IgD-negative memory B cell (primary cell): ENCODE data around the gene P3H2. TPM values are rescaled to one million over a fixed set of nuclear protein-coding genes. Genes with fewer than 3 reads are reported as not detected.

Source experiments
- H3K27ac Mint-ChIP-seq, 3 donors: one replicate each; pipeline ENCODE4 v1.8.0; 2020 to 2022; ENCODE audit warnings: mild to moderate bottlenecking in 3 of 3, mixed read lengths in 3 of 3, moderate library complexity in 1 of 3
- H3K27me3 Mint-ChIP-seq: one replicate; pipeline ENCODE4 v1.8.0; 2021; ENCODE audit warnings: mixed read lengths
- H3K36me3 Mint-ChIP-seq: one replicate; pipeline ENCODE4 v1.8.0; 2020; ENCODE audit warnings: mild to moderate bottlenecking, mixed read lengths
- H3K4me1 Mint-ChIP-seq, 3 donors: one replicate each; pipeline ENCODE4 v1.8.0; 2020 to 2022; ENCODE audit warnings: mixed read lengths in 3 of 3, mild to moderate bottlenecking in 1 of 3
- H3K4me3 Mint-ChIP-seq, 4 donors: one replicate each; pipeline ENCODE4 v1.8.0; 2020 to 2022; ENCODE audit warnings: mild to moderate bottlenecking in 4 of 4, mixed read lengths in 4 of 4, moderate library complexity in 3 of 4
- H3K9me3 Mint-ChIP-seq, 3 donors: one replicate each; pipeline ENCODE4 v1.8.0; 2020 to 2021; ENCODE audit warnings: mixed read lengths in 3 of 3, mild to moderate bottlenecking in 1 of 3
- polyA plus RNA-seq: library from polyadenylated mRNA; unstranded; fragments of 300-500 nt; fragmentation: Illumina TruSeq; gene quantifications from one replicate; pipeline ENCODE4 v1.2.3, GENCODE V29; 2021

The P3H2 gene
- polyA plus RNA-seq, 1 donor from 2014 or later, result not detected

DNA sequence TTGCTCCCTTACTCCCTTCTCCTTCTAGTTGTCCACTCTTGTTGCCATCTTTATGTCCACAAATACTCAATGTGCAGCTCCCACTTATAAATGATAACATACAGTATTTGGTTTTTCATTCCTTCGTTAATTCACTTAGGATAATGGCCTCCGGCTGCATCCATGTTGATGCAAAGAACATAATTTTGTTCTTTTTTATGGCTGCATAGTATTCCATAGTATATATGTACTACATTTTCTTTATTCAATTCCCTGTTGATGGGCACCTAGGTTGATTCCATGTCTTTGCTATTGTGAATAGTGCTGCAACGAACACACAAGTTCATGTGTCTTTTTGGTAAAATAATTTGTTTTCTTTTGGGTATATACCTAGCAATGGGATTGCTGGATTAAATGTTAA, 21.3 kb upstream of the P3H2 start:
- Mint-ChIP-seq H3K27me3 (no peaks in the 10 kb centered on the region), H3K4me3 (no peak overlapping the region), H3K36me3 (no peaks in the 10 kb centered on the region), H3K9me3 (peaks cover 0 to 4% (median 2%) of the 10 kb centered on the region in 3 donors), H3K4me1 (no peaks in the 10 kb centered on the region), H3K27ac (no peak overlapping the region)

DNA sequence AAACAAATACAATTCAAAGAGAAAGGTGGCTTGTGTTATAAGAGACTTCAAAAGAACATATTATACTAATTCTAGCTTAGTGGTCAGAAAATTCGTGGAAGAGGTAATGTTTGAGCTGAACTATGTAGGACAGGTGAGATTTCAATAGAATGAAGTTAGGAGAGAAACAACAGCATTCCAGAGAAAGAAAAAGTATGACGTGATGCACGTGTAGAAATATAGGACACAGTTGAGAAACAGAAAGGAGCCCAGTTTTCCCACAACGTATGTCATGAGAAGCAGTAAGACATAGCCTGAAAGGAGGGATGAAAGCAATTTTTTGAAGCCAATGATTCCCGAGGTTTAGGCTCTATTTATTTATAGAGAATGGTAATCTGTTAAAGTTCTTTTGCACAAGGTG, 18.7 kb upstream of the P3H2 start:
- Mint-ChIP-seq H3K4me1 (no peaks in the 10 kb centered on the region), H3K27me3 (no peaks in the 10 kb centered on the region), H3K36me3 (no peaks in the 10 kb centered on the region), H3K9me3 (peaks cover 3 to 4% (median 4%) of the 10 kb centered on the region in 3 donors), H3K4me3 (no peak overlapping the region), H3K27ac (no peak overlapping the region)

DNA sequence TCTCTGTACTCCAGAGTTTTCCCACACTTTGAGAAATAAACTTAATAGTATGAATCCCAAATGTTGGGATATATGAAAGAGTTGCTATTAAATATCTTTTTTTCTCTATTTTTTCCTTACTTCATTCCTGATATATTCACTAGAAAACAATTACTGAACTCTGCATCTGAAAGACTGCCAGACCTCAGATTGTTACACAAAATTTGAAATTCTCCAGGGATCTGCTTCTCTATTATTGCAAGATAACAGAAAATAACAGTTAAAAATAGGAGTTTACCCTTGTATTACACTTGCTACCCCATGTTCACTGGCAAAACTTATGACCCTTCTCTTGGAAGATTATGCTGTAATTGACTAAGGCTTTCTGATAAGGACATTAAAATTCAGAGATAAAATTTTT, 11.7 kb upstream of the P3H2 start:
- H3K4me3 Mint-ChIP-seq, result no peak overlapping the region
- peaks cover 1% of the 10 kb centered on the region for H3K27me3 Mint-ChIP-seq
- peaks cover 2% of the 10 kb centered on the region for H3K36me3 Mint-ChIP-seq
- peaks cover 0 to 5% (median 4%) of the 10 kb centered on the region in 3 donors for H3K9me3 Mint-ChIP-seq
- H3K27ac Mint-ChIP-seq, result no peak overlapping the region
- no peaks in the 10 kb centered on the region for H3K4me1 Mint-ChIP-seq

DNA sequence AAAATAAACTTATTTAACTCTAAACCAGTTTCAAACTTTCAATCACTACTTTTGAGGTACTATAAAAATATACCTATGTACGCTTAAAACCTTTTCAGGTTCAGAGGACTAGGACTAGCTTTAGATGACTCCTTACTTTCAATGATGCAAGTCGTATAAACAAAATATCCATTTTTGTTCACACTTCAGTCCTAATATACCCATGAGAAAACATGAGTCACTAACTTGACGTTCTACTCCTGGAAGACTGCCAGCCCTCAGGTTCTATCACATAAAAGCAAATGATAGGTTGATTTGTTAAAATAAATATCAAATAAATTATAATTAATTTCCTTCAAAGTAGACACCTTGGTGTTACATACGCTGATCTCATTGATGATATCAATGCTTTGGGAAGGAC, 10.6 kb upstream of the P3H2 start:
- Mint-ChIP-seq H3K9me3 (peaks cover 0 to 5% (median 4%) of the 10 kb centered on the region in 3 donors), H3K4me1 (no peaks in the 10 kb centered on the region), H3K27me3 (peaks cover 1% of the 10 kb centered on the region), H3K36me3 (peaks cover 2% of the 10 kb centered on the region), H3K4me3 (no peak overlapping the region), H3K27ac (no peak overlapping the region)

- peaks cover 3% of the 10 kb centered on the region for H3K27me3 Mint-ChIP-seq
- peaks cover 0 to 5% (median 4%) of the 10 kb centered on the region in 3 donors for H3K9me3 Mint-ChIP-seq
- H3K4me1 Mint-ChIP-seq, result no peaks in the 10 kb centered on the region
- peaks cover 2% of the 10 kb centered on the region for H3K36me3 Mint-ChIP-seq
- H3K27ac Mint-ChIP-seq, result no peak overlapping the region
- H3K4me3 Mint-ChIP-seq, result no peak overlapping the region
Measured at GRCh38 chr3:190130696-190131095, 10.0 kb upstream of the P3H2 start.

DNA sequence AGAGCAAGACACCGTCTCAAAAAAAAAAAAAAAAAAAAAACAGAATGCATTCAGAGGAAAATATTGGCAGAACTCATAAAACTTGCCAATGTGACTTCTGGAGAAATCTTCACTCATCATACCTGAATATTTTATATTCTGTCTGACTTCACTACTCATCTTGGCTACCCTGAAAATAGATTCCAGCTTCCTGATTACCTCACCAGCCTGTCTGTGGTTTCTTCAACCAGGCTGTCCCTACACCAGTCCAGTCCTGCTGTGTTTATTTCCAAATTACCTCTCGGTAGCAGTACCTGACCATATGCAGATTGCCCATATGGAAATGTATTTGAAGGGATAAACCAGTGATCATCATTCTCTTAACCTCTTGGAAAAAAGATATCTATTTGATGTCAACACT, 9.3 kb upstream of the P3H2 start:
- Mint-ChIP-seq H3K9me3 (peaks cover 0 to 5% (median 2%) of the 10 kb centered on the region in 3 donors), H3K4me1 (no peaks in the 10 kb centered on the region), H3K27me3 (peaks cover 3% of the 10 kb centered on the region), H3K27ac (no peak overlapping the region), H3K36me3 (peaks cover 2% of the 10 kb centered on the region), H3K4me3 (no peak overlapping the region)

- Mint-ChIP-seq H3K4me1 (no peaks in the 10 kb centered on the region), H3K4me3 (no peak overlapping the region), H3K27ac (no peak overlapping the region), H3K27me3 (peaks cover 9% of the 10 kb centered on the region), H3K36me3 (peaks cover 2% of the 10 kb centered on the region), H3K9me3 (peaks cover 0 to 2% (median 0%) of the 10 kb centered on the region in 3 donors)
Measured at GRCh38 chr3:190127797-190128196, 7.1 kb upstream of the P3H2 start.

DNA sequence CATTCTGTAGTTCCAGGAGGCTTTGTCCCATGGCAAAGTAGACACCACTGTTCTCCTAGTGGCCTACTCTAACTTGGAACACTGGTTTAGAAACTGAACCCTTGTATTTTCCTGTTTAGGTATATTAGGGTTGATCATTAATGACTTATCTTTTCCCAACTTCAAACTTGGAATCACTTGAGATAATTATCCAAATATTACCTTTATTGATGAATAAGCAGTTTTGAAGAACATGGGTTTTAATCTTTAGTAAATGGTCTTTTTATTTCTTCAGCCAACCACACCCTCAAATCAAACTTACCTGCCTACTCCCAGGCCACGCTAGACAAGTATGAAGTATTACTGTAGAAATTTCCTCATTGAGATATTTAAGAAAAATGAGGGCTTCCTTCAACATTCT, 6.5 kb upstream of the P3H2 start:
- H3K4me1 Mint-ChIP-seq, result no peaks in the 10 kb centered on the region
- H3K27ac Mint-ChIP-seq, result no peak overlapping the region
- H3K27me3 Mint-ChIP-seq, result peaks cover 15% of the 10 kb centered on the region

DNA sequence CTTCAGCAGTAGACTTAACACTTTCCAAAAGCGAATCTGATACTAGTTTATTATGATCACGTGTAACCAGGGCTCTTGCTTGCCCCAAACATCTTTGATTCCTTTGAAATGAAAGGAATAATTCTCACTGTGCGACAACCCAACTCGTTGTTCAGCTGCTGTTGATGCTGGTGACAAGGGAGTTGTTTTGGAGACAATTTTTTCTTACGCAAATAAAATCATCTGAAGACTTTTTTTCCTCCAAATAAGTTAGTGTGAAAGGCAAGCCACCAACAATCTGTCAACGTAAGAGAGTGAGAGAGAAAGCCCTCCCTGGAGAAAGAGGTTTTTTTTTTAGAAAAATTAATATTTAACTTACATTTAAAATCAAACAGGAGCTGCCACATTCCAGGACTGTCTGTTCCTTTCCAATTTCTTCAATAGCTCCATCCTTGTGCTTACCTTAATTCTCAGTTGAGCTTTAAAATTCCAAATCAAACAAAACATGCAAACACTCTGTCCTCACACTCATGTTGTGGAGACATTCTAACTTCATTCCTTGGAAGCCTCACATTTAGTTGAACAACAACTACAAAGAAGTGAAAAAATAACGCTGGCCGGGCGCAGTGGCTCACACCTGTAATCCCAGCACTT, 4.9 kb upstream of the P3H2 start:
- peaks cover 22% of the 10 kb centered on the region for H3K27me3 Mint-ChIP-seq
- H3K36me3 Mint-ChIP-seq, result peaks cover 2% of the 10 kb centered on the region
- peaks cover 0 to 2% (median 0%) of the 10 kb centered on the region in 3 donors for H3K4me1 Mint-ChIP-seq
- H3K9me3 Mint-ChIP-seq, result peaks cover 0 to 2% (median 0%) of the 10 kb centered on the region in 3 donors
- no peak overlapping the region for H3K27ac Mint-ChIP-seq
- H3K4me3 Mint-ChIP-seq, result no peak overlapping the region

More for the DNA sequence above, 6.5 kb upstream of the P3H2 start:
- H3K36me3 Mint-ChIP-seq, result peaks cover 2% of the 10 kb centered on the region
- no peak overlapping the region for H3K4me3 Mint-ChIP-seq
- H3K9me3 Mint-ChIP-seq, result peaks cover 0 to 2% (median 0%) of the 10 kb centered on the region in 3 donors

DNA sequence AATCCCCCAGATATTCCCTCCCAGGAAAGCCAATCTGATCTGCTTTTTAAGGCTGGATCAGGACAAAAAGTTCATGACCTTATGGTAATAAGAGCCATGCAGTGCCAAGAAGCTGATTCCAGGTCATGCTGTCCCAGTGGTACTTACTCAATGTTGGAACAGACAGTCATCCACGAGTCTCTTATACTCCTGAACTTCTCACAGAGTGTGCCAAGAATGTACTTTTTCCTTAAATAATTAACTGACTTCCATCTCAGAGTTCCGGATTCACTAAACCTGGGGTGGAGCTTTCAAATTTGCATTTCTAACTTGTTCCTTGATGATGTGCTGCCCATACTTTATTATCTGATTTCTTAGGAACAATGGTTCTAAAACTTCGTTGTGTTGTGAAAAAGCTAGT, 3.4 kb upstream of the P3H2 start:
- no peak overlapping the region for H3K27ac Mint-ChIP-seq
- H3K4me3 Mint-ChIP-seq, result no peak overlapping the region
- peaks cover 0 to 2% (median 0%) of the 10 kb centered on the region in 3 donors for H3K9me3 Mint-ChIP-seq
- H3K36me3 Mint-ChIP-seq, result no peaks in the 10 kb centered on the region
- peaks cover 30% of the 10 kb centered on the region for H3K27me3 Mint-ChIP-seq
- H3K4me1 Mint-ChIP-seq, result peaks cover 3 to 8% (median 8%) of the 10 kb centered on the region in 3 donors

GRCh38 chr3:190122198-190122771, 1.6 kb upstream of the P3H2 start:
- Mint-ChIP-seq H3K4me1 (peaks cover 3 to 8% (median 8%) of the 10 kb centered on the region in 3 donors), H3K27me3 (peaks cover 40% of the 10 kb centered on the region), H3K36me3 (no peaks in the 10 kb centered on the region), H3K4me3 (peak overlapping the region in 1 of 4 donors; percentile 75), H3K27ac (no peak overlapping the region), H3K9me3 (peaks cover 0 to 5% (median 2%) of the 10 kb centered on the region in 3 donors)

DNA sequence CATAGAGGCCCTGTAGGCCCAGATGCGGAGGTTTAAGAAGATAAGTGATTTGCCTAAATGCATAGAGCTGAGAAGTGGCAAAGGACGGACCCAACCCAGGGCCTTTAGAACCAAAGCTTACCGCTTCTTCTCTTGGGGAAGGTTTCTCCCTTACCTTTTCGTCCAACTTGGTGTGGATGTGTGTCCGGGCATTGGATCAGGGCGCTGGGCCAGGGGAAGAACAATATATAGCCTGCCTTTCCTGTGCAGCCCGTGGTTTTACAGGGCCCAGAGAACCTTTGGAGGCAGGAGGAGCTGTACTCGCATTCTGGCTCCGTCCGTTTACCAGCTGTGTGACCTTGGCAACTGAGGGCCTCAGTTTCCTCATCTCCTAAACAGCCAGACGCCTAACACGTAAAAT, 686 bp upstream of the P3H2 start:
- no peak overlapping the region for H3K4me3 Mint-ChIP-seq
- peaks cover 0 to 5% (median 2%) of the 10 kb centered on the region in 3 donors for H3K9me3 Mint-ChIP-seq
- H3K4me1 Mint-ChIP-seq, result peaks cover 3 to 8% (median 8%) of the 10 kb centered on the region in 3 donors
- peaks cover 41% of the 10 kb centered on the region for H3K27me3 Mint-ChIP-seq
- H3K27ac Mint-ChIP-seq, result no peak overlapping the region
- H3K36me3 Mint-ChIP-seq, result no peaks in the 10 kb centered on the region

- Mint-ChIP-seq H3K36me3 (no peaks in the 10 kb centered on the region), H3K4me1 (peaks cover 3 to 8% (median 8%) of the 10 kb centered on the region in 3 donors), H3K27me3 (peaks cover 42% of the 10 kb centered on the region), H3K27ac (no peak overlapping the region), H3K4me3 (peak overlapping the region in 1 of 4 donors; percentile 10), H3K9me3 (peaks cover 0 to 5% (median 2%) of the 10 kb centered on the region in 3 donors)
Measured at GRCh38 chr3:190121061-190121377, 322 bp upstream of the P3H2 start.

- Mint-ChIP-seq H3K27me3 (peaks cover 41% of the 10 kb centered on the region), H3K27ac (peak overlapping the region in 1 of 3 donors; percentile 61), H3K4me1 (peaks cover 3 to 8% (median 8%) of the 10 kb centered on the region in 3 donors)
Measured at GRCh38 chr3:190119461-190120268, 1.0 kb downstream of the P3H2 start.

GRCh38 chr3:190118438-190118837, 2.3 kb downstream of the P3H2 start:
- H3K4me3 Mint-ChIP-seq, result no peak overlapping the region

More at GRCh38 chr3:190119461-190120268, 1.0 kb downstream of the P3H2 start:
- Mint-ChIP-seq H3K36me3 (no peaks in the 10 kb centered on the region), H3K4me3 (peak overlapping the region in 3 of 4 donors; percentile 57 to 86 (median 82)), H3K9me3 (peaks cover 0 to 5% (median 2%) of the 10 kb centered on the region in 3 donors)

More at GRCh38 chr3:190118438-190118837, 2.3 kb downstream of the P3H2 start:
- peaks cover 35% of the 10 kb centered on the region for H3K27me3 Mint-ChIP-seq
- H3K9me3 Mint-ChIP-seq, result peaks cover 2 to 5% (median 2%) of the 10 kb centered on the region in 3 donors
- H3K4me1 Mint-ChIP-seq, result peaks cover 3 to 8% (median 8%) of the 10 kb centered on the region in 3 donors
- no peak overlapping the region for H3K27ac Mint-ChIP-seq
- H3K36me3 Mint-ChIP-seq, result no peaks in the 10 kb centered on the region
